Measurements from ENCODE around the gene HOXD13.
A peak's percentile ranks its signal among the peaks of the same experiment; 100 is the strongest.

Gene HOXD13

DNA sequence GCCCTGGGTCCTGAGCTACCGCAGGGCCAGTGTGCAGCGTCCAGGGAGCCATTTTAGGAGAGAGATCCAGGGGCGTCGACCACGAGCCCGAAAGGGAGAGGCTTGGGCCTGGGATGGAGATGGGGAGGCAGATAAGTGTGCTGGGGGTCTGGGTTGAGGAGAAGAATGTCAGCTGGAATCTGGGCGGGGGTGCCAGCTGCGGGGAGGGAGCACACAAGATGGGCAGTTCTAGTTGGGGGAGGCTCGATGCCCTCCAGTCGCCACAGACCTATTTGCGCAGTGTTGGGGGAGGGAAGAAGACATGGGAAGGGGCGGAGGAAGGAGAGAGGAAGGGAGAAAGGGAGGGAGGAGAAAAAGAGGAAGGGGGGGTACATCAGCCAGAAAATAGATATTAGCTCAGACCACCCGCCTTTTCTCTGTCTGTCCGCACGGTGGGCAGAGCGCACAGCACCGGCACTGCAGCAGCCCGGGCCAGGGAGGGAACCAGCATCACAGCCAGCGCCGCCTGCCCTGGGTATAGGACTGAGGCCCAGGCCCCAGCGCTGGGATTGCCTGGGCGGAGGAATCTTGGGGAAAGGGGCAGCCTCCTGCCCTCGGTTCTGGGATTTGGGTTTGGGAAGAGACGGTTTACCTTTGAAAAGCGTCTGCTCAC lies 12.7 kb downstream of the HOXD13 start:
- no peak for DNase-seq (ENCODE audit: low spot score)

DNA sequence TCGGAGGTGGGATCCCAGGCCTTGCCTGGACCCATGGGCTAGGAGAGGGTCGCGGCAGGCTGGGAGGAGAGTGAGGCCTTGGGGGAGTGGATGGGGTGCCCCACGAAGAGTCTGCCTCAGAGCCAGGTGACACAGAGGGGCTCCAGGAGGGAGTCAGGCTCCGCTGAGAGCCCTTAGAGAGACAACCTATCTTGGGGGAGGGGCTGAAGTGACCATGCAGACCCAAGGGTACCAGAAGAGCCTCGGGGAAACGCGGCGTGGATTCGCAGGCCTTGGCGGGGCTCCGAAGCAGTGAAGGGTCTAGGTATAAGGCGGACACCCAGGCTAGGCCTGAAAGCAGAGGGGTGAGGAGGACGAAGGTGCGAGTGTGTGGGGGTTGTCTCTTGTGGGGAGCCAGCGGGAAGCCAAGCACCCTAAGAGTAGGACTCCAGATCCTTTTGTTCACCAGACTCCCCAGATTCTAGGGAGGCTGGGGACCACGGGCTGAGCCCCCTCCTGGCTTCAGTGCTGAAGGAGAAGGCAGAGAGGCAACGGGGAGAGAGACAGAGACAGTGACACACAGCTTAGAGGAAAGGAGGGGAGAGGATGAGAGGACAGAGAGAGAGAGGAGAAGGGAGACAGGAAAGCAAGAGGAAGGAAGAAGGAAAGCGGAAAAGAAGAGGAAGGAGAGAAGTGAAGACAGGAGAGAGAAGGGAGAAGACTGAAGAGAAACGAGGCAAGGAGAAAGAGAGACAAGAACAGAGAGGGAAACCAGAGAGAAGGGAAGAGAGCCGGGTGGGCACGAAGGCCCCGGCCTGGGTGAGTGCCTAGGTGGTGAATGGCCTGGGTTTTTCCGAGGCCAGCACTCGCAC lies 13.4 kb downstream of the HOXD13 start:
- no peak for DNase-seq (ENCODE audit: low spot score)

DNA sequence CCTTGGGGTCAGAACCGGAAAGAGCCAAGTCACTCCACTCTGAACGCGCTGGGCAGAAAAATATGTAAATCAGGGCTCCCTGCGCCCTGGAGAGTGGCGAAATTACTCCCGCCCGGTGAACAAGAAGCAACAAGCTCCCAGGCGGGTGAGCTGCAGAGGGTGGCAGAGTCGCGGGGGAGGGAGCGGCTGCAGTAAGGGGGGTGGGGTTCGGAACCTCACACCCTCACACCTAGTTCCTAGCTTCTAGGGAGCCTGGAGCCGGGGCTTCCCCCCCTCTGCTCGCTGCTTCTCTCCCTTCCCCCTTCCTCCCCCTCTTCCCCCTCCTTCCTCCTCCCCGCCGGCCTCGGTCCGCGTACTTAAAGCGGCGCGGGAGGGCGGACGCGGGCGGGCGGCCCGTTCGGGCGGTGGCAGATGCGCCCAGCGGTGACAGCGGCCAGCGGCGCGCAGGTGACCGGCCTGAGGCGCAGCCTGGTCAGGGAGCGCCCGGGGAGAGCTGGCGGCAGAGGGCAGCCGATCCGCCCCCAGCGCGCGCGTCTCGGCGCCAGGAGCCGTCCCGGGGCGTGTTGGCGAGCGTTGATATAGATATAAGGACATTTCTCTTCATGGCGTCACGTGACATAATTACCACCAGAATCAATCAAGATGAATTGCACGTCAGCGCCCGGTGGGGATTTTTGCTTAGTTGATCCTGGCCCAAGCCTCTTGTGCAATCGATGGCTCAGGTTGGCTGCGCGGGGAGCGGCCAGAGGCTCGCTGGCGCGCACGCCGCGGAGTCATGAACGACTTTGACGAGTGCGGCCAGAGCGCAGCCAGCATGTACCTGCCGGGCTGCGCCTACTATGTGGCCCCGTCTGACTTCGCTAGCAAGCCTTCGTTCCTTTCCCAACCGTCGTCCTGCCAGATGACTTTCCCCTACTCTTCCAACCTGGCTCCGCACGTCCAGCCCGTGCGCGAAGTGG lies 14.3 kb downstream of the HOXD13 start, which contains the start of gene HOXD11:
Gene HOXD11 (plus strand): TSS at position 700 of the 959 bp plus-strand sequence. CDS start 76 bp downstream, at position 776.
- DNase-seq (ENCODE audit: low spot score): peak; percentile 40

DNA sequence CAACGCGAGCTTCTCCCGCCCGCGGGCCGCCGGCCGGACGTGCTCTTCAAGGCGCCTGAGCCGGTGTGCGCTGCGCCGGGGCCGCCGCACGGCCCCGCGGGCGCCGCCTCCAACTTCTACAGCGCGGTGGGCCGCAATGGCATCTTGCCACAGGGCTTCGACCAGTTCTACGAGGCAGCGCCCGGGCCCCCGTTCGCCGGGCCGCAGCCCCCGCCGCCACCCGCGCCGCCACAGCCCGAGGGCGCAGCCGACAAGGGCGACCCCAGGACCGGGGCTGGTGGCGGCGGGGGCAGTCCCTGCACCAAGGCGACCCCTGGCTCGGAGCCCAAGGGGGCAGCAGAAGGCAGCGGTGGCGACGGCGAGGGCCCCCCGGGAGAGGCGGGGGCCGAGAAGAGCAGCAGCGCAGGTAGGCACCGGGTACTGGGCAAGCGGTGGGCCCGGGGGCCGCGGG lies 15.2 kb downstream of the HOXD13 start:
- no peak for DNase-seq (ENCODE audit: low spot score)

DNA sequence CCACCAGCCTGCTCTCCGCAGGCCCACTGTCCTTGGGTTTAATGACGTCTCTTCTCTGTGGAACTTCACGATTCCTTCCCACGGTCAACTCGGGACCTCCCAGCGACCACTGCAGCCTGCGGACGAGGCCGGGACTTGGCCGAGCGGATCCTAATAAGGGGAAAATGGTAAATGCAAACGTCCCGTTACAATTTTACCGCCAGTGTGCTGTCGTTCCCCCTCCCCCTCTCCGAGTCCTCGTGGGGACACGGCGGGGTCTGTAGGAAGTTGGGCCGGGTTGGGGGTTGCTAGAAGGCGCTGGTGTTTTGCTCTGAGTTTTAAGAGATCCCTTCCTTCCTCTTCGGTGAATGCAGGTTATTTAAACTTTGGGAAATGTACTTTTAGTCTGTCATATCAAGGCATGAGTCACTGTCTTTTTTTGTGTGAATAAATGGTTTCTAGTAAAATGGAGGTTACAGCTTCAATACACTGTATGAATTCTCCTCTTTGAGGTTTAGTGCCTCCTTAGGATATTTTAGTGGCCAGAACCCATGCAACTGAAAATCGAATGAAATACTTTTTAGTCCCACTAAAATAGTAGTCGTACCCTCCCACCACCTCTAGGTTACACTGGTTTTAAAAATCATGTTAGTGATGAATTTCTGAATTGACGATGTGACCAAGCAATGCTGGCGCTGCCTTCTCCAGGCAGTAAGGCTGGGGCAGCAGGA lies 16.8 kb downstream of the HOXD13 start:
- no peak for DNase-seq (ENCODE audit: low spot score)

DNA sequence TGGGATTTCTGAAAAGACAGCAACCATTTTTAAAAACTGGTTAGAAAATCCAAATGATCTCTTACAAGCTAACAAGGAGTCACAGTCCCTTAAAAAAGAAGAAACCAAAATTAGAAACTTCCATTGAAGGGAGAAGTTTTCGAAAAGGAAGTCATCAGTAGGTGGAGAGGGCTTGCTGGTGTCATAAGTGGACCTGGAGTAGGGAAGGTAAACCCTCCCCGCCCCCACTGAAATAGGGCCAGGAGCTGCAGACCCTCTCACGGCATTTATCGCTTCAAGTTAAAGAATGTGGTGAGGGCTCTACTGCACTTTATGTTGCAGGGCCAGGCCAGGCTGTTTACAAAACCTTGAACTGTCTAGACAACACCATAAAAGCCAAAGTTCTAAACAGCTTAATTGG lies 17.4 kb downstream of the HOXD13 start:
- DNase-seq (ENCODE audit: low spot score): no peak

DNA sequence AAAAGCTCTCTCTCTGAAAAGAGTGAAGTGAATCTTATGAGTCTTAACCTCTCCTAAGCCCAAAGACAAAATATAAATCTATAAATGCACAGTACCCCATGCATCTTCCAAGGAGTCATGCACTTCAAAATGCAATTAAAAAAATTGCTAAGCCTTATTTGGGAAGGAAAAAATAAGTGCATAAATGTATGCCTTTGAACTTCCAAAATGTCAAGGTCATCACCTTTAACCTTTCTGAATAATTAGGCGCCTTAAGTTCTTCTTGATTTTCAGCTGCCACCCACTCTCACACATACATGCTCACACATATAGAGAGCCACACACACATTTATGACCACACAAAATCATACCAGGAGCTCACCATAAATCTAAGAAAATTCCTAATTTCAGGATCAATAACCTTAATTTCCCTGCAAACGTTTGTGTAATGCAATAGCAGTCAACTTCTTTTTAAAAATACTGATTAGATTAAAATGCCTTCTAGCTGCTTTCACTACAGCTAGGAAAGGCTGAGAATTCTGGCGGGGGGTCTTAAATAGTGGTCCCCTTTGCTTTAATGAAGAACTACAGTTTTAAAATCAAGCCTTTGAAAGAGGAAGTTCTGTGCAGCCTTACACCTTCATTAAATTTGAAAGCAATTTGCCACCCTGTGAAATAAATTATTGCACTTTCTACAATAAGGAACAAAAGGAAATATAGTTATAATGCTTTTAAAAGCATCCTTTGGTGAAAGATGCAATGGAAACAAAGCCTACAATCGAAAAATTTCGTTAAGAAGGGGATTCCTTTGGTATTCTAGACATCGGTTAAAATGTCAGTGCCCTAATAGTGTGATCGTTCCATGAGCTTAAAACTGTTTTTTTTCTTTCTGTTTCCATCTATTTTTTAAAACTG lies 18.1 kb downstream of the HOXD13 start:
- no peak for DNase-seq (ENCODE audit: low spot score)

DNA sequence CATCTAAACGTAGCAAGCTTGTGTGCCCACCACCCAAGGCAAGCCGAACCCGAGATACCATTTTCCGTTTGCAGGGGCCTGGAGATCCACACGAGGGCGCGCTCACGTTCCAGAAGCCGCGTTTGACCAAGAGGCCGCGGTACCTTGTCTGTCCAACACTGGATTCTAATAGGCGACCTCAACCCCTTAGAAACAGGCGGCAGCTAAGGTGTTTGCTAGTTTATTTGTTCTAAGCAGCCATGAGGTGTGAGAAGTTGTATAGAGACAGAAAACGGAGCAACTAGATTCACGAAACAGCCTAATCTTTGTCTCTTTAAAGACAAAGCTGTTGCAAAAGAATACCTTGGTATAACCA lies 18.8 kb downstream of the HOXD13 start:
- peak; percentile 81 for DNase-seq (ENCODE audit: low spot score)

DNA sequence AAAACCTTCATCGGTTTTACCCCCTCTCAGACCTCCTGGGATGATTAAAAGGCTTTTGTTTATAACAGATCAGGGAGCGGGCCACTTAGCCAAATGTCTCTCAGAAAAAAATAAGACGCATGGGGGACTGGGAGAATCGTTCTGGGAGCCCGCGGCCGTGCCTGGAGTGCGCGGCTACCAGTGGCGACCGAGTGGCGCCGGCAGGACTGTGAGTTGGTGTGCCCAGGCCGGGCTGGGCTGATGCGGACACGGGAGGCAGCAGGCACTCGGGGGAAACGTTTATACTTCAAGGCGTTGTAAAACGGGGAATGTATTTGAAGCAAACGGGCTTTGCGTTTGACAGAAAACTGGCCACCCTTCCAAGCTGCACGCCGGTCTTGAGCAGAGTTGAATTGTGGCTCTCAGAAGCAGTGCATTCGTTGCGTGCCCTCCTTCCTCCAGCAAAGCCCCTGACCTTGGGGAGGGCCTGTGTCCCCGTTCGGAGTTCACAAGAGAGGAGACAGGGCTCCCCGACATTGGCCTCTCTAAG lies 19.4 kb downstream of the HOXD13 start:
- DNase-seq (ENCODE audit: low spot score): no peak

DNA sequence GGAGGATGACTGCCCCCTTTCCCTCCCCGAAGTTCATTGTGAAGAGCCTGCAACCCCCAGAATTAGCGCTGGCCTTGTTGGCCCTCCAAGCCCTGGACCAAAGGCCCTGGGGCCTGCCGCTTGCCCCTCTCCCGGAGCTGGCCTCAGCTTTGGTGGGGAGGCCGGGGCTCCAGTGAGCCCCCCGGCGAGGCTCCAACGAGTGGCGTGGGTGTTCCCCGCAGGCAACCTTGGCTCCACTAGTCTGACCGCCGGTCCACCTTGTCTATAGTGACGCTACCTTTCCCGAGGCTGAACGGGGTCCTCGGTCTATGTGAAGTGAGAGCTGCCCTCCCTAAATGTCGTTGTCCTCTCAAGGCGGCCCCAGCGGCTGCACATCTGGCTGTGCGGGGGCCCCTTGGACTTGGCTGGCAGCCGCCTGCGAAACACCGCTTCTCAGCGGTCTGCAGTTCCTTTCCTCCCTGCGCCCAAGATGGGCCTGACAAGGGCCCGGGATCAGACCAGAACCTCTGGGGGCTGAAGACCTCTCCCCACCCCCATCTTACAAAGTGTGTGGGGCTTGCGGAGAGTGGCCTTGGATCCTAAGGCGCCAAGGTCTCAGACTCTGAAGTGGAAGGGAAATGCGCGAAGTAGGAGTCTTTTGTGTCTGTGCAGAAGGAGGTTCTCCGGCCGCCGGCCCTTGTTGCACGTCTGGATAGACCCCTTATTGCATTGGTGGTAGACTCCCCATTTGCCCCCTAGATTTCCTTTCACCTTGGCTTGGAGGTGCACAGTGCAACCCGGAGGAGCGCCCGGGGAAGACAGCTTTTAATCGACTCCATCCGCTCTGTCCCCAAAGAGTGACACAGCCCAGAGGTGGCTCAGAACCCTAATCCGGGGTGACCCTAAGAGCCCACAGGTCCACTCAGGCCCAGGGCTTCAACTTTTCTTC lies 20.1 kb downstream of the HOXD13 start:
- DNase-seq (ENCODE audit: low spot score): no peak

DNA sequence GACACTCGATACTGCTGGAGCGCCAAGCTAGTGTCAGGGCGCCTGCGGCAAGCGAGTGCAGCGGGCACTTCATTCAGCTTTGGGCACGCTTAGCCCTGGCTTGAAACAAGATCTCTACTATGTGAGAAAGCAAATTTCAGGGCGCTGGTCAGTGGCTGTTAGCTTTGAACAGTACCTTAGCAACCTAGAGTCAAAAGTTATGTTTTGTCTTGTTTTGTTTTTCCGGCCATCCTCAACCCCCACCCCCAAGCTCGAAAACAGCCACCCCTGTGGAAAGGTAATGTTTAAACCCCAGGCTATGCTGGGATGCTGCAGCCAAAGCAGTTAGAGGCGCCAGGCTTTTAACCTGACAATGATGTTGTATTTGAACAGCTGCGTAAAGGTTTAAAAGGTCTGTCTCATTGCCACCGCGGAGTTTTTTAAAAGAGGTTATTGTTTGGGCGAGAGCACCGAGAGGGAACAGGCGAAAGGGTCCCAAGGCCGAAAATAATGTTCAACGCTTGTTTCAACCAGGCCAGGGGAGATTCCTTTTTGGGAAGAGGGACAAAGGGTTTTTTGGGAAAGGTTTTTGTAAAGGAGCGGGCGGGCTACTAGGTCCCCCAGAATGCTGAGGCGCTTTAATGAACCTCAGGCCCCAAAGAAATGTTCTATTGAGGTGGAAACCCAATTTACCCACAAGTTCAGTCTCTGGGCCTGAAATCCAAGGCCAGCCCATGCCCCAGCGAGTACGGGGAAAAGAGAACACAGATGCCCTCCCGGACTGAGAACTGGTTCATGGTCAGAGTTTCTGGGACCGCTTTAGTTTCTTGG lies 21.8 kb downstream of the HOXD13 start:
- no peak for DNase-seq (ENCODE audit: low spot score)

DNA sequence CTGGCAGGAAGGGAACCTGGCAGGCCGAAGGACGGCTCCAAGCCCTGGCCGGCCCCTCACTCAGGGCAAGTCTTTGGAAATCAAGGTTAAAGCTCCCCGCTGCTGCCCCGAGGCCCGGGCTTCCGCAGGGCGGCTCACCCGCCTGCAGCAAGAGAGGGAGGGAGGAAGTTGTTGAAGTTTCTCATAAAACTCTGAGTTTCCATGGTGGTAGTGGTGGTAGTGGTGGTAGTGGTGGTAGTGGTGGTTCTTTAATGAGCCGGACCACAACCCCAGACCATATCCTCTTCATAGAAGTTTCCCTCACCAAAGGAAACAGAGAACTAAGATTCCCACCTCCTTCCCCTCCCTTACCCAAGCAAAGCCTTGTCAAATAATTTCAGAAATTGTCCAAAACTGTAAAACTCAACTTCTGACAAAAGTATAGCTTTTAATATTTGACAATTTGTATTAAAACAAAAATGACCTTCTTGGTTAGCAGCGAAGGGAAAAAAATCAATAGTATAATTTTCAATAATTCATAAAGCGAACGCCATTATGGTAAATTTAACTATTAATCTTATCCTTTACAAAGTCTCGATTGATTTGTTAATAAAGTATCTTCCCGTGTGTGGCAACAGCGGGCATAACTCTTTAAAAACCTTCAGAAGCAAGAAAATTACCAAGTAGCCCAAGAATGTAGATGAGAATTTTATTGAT lies 22.6 kb downstream of the HOXD13 start:
- no peak for DNase-seq (ENCODE audit: low spot score)

DNA sequence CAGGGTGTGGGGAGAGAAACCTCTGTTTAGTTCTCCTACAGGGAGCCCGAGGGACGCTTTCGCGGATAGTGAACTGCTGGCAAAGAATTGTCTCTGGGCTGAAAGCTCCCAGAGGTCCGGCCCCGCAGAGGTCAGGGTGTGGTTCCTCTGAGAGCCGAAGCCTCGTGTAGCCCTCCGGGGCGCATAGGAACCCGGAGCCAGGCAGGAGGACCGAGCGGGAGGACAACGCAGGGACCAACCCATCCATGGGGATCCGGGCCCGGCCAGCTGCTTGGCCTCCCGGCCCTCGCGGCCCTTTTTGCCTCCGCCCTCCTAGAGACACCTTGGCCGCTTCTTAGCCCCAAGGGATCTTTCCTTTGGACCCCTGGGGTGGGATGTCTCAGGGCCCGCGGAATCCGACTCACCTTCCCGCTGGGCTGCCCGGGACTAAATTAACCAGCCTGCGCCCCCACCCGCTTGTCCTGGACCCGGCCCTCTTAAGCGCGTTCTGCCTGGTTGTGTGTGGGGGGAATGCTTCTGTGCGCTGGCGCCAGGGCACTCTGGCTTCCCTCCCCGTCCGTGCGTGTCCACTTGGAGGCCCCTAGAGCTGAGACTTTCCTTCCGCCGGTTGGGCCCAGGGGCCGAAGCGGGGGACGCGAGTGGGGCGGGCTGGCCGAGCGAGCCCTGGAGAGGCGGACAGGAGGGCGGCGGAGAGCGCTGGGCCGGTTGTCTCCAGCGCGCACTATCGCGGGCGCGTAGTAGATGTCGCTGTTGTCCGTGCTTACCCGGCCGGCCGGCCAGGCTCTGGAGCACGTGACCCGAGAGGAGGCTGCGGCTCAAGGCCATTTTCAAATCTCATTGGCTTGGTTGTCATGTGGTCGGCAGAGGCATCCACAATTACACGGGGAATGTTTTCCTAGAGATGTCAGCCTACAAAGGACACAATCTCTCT lies 23.6 kb downstream of the HOXD13 start, which contains the start of gene HOXD10:
Gene HOXD10 (plus strand): TSS at position 896 of the 931 bp plus-strand sequence. CDS start 56 bp downstream, outside the sequence.
- peak; percentile 92 for DNase-seq (ENCODE audit: low spot score)

DNA sequence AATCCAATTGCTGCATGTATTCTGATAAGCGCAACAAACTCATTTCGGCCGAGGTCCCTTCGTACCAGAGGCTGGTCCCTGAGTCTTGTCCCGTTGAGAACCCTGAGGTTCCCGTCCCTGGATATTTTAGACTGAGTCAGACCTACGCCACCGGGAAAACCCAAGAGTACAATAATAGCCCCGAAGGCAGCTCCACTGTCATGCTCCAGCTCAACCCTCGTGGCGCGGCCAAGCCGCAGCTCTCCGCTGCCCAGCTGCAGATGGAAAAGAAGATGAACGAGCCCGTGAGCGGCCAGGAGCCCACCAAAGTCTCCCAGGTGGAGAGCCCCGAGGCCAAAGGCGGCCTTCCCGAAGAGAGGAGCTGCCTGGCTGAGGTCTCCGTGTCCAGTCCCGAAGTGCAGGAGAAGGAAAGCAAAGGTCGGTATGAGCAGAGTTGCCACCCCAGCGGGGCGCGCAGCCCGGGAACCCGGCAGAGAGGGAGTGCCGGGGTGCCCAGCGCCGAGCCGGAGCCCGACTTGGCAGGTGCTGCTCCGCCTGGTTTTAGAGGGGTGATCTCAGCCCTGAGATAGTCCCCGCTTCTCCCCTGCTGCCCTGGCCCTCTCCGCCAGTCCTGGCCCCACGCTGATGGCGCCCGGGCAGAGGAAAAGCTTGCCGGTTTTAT lies 24.8 kb downstream of the HOXD13 start:
- no peak for DNase-seq (ENCODE audit: low spot score)

DNA sequence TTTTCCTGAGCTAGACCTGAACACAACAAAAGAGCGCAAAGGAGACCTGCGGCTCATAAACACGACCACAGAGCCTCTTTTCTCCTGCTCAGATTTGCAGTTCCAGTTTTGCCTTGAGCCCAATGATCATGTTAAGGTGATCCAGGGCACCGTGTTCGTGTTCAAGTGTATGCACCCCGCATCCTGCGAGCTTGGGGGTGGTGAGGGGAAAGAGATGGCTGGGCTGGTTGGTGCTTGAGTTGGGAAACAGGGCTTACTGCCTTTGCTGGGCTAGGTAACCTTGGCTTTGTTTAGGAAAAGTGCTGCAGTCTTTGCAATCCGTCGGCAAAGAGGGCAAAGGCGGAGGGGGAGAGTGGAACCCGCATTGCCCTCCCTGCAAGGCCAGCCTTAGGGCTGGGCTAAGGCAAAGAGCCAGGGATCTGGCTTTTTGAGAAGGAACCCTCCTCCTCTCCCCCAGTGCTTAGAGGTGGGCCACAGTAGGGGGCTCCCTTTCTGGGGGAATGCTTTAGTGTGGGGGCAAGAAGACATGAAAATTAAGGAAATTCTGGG lies 25.4 kb downstream of the HOXD13 start:
- no peak for DNase-seq (ENCODE audit: low spot score)
